HUES6 (cell line): ENCODE results near the gene WWOX.

Experiments
- H3K27ac ChIP-seq: 2 replicates; pipeline ENCODE4 v1.7.0; 2013; ENCODE audit warnings: low read depth, mild to moderate bottlenecking, low read length, inconsistent platforms
- H3K27me3 ChIP-seq: 2 replicates; pipeline ENCODE4 v1.6.1; 2013; ENCODE audit warnings: low read length; ENCODE audit not compliant: control insufficient read depth, insufficient read depth
- H3K36me3 ChIP-seq: 2 replicates; pipeline ENCODE4 v1.6.1; 2013; ENCODE audit warnings: low read length; ENCODE audit not compliant: control insufficient read depth, insufficient read depth
- H3K4me1 ChIP-seq: 2 replicates; pipeline ENCODE4 v1.6.1; 2013; ENCODE audit warnings: low read length; ENCODE audit not compliant: control insufficient read depth, insufficient read depth
- H3K4me3 ChIP-seq: 2 replicates; pipeline ENCODE4 v1.5.1; 2013; ENCODE audit warnings: low read depth, low read length
- H3K9ac ChIP-seq: one replicate; pipeline ENCODE4 v1.6.1; 2013; ENCODE audit warnings: mild to moderate bottlenecking, low read length
- H3K9me3 ChIP-seq: 2 replicates; pipeline ENCODE4 v1.6.1; 2013; ENCODE audit warnings: low read depth, low read length; ENCODE audit not compliant: control insufficient read depth, insufficient read depth

WWOX gene

DNA sequence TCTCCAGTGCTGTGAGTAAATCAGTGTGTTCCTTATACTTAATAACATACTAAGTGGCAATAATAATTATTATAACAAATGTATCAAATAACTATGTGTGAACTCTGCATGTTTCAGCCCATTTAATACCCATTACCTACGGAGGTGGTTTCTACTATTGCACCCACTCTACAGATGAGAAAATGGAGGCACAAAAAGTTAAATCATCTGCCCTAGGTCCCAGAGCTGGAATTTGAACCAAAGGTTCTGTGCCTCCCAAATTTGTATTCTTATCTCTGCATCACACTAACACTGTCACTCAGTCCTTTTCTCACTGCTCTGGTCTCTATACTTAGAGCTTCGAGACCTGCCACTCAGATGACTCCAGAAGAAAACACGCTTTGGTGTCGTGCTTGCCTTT is 1084.1 kb downstream of the WWOX start:
- peaks cover 3% of the 10 kb centered on the region; the same call in 1 of the 2 replicates for H3K9me3 ChIP-seq
- H3K9ac ChIP-seq, result no peak overlapping the region
- H3K27me3 ChIP-seq, result no peaks in the 10 kb centered on the region
- no peaks in the 10 kb centered on the region for H3K36me3 ChIP-seq
- H3K27ac ChIP-seq, result no peak overlapping the region
- H3K4me1 ChIP-seq, result peaks cover 9% of the 10 kb centered on the region
- no peak overlapping the region for H3K4me3 ChIP-seq

DNA sequence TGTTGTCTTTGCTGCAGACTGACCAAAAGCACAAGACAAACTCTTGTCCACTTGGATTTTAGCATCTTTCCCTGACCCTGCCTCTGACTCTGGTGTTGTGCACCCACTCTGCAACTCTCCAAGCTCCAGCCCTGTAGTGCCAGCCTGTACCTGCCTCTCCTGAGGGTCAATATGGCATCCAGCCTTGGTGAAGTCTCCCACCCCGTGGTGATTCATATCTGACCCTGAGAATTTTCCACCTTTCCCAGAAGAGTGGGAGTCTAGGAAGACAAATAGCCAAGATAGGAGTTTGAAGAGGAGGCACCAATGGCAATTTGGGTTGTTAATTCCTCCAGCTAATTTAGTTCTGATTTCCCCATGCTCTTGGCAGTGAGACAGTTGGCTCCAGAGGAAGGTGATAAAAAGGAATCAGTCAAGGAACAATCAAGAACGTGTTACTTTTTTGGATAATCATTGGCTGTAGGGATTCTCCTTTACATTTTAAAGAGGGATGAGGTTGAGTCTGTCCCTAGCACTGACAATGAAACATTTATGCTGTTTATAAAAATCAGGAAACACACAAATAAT is 1085.1 kb downstream of the WWOX start:
- H3K27ac ChIP-seq, result no peak overlapping the region
- no peak overlapping the region for H3K4me3 ChIP-seq
- no peaks in the 10 kb centered on the region for H3K9me3 ChIP-seq
- H3K9ac ChIP-seq, result no peak overlapping the region
- peaks cover 11% of the 10 kb centered on the region for H3K4me1 ChIP-seq
- H3K36me3 ChIP-seq, result no peaks in the 10 kb centered on the region
- H3K27me3 ChIP-seq, result no peaks in the 10 kb centered on the region

DNA sequence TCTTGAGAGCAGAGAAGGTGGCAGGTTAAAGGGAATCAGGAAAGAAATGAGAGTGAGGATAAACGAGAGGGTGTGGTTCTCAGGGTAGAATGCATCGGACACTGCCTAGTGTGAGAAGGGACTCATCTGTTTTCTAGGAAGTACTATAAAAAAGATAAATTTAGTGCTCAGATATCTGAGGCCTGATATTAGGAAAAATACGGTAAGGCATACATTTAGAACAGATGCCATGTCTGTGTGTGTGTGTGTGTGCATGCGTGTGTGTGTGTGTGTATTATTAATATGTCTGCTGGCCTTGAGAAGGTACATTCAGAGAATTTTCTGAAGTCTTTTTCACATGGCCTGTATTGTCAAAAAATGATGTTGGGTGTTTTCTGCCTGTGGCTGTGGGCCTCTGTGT is 1086.3 kb downstream of the WWOX start:
- Histone ChIP-seq H3K4me1 (peaks cover 11% of the 10 kb centered on the region), H3K9me3 (no peaks in the 10 kb centered on the region), H3K27me3 (no peaks in the 10 kb centered on the region), H3K4me3 (no peak overlapping the region), H3K27ac (no peak overlapping the region), H3K9ac (no peak overlapping the region), H3K36me3 (no peaks in the 10 kb centered on the region)

DNA sequence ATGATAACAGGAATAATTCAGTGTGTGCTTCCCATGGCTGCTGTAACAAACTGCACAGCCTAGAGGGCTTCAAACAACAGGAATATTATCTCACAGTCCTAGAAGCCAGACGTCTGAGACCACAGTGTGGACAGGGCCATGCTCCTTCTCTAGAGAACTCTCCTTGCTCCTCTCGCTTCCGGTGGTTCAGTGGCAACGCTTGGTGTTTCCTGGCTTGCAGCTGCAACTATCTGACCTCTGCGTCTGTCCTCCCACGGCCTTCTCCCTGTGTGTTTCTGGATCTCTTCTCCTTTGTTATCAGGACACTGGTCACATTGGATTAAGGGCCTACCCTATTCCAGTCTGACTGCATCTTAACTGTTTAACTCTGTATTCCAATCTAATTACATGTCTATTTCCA is 1086.7 kb downstream of the WWOX start:
- Histone ChIP-seq H3K36me3 (no peaks in the 10 kb centered on the region), H3K9ac (no peak overlapping the region), H3K27me3 (no peaks in the 10 kb centered on the region), H3K4me1 (peaks cover 11% of the 10 kb centered on the region), H3K4me3 (no peak overlapping the region), H3K27ac (no peak overlapping the region), H3K9me3 (no peaks in the 10 kb centered on the region)

DNA sequence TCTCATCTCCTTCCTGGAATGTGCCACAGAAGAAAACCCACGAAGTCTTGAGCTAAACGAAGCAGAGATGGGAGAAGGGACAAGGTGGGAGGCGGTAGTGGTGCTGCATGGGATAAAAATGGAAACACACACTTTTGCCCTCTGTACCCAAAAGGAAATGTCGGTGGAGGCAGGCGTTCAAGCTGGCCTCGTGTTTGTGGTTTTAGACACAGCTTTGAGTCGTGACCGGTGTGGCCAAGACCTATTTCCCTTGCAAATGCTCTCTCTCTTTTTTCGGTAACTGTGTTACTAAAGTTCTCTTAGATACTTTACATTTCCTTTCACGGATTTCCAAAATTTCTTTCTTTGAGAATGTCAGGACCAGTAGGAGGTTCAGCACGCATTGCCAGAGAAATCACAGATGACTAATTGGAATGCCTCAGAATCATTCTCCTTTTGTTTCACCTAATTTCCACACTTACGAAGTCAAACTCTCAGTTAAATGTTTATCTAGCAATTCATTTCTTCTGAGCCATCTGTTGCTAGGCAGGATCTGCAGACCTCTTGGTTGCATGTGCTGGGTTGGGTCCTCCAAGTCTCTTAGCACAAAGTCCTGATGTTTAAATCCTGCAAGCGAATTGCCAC is 1088.8 kb downstream of the WWOX start:
- H3K27ac ChIP-seq, result no peak overlapping the region
- peaks cover 11% of the 10 kb centered on the region for H3K4me1 ChIP-seq
- H3K27me3 ChIP-seq, result no peaks in the 10 kb centered on the region
- H3K36me3 ChIP-seq, result no peaks in the 10 kb centered on the region
- no peak overlapping the region for H3K9ac ChIP-seq
- no peaks in the 10 kb centered on the region for H3K9me3 ChIP-seq
- H3K4me3 ChIP-seq, result no peak overlapping the region

DNA sequence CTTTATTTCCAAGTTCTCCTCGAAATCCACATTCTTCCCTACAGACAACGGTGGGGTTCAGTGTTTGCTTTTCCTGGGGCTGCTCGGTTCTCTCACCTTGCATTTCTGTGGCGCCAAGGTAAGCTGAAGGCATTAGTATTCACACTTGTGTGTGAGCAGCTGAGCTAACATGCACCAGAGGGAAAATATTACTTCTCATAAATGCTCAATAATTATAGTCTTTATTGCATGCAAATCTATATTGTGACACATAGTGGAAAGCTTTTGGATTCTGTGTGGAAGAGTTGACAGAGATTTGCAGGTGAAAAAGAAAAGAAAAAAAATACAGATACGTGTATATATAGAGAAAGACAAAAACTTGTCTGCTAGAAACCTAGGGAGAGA is 1089.3 kb downstream of the WWOX start:
- no peak overlapping the region for H3K9ac ChIP-seq
- no peaks in the 10 kb centered on the region for H3K27me3 ChIP-seq
- H3K4me1 ChIP-seq, result peaks cover 11% of the 10 kb centered on the region
- no peaks in the 10 kb centered on the region for H3K9me3 ChIP-seq
- no peaks in the 10 kb centered on the region for H3K36me3 ChIP-seq
- no peak overlapping the region for H3K4me3 ChIP-seq
- no peak overlapping the region for H3K27ac ChIP-seq

DNA sequence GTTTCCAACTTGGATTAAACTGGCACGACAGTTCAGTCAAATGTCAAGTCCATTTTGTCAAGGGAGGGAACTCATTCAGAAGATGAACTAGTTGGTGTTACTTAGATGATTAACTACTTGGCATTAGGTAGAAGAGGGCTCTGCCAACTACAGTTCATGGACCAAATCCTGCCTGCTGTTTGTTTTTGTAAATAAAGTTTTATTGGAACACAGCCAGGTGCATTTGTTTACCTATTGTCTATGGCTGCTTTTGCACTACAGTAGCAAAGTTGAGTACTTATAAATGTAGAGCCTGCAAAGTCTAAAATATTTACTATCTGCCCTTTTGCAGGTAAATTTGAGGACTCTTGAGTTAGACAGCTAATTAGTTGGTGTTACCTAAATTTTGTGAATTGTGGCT is 1091.1 kb downstream of the WWOX start:
- Histone ChIP-seq H3K27me3 (no peaks in the 10 kb centered on the region), H3K9me3 (no peaks in the 10 kb centered on the region), H3K4me3 (no peak overlapping the region), H3K9ac (no peak overlapping the region), H3K4me1 (peaks cover 15% of the 10 kb centered on the region), H3K36me3 (no peaks in the 10 kb centered on the region), H3K27ac (no peak overlapping the region)

DNA sequence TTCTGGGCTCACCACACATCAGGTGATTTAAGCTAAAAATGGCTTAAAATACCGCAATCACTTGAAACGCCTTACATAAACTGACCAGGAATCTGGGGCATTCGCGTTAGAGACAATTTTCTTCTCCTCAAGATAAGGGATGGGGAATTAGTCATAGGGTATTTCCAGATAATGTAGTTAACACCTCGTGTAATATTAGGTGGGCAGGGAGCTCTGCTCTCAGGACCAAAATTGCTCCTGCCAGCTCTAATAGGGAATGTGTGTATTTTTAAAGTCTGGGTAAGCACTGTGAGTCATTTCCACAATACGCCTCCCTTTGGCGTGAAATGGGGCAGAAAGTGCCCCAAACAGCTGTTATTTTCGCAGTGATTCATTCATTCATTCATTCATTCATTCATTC is 1092.5 kb downstream of the WWOX start:
- Histone ChIP-seq H3K27ac (no peak overlapping the region), H3K27me3 (no peaks in the 10 kb centered on the region), H3K9ac (no peak overlapping the region), H3K36me3 (no peaks in the 10 kb centered on the region), H3K4me3 (no peak overlapping the region), H3K9me3 (no peaks in the 10 kb centered on the region), H3K4me1 (peaks cover 15% of the 10 kb centered on the region)

DNA sequence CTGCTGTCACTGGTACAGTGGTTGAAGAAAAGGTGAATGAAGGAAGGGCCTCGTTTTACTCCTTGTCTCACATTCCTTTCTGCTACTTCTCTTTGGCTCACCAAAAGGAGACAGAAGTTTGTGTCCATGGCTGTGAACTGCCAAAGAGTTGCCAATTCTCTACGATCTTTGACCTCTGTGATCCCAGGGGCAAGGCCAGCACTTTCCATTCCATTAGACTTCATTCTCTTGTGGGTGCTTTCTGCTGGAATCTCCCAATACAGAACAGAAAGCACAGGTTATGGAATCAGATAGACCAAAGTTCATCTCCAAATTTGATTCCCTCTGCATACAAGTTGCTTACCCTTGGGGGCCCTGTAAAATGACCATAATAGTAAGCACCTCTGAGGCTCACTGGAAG is 1093.5 kb downstream of the WWOX start:
- Histone ChIP-seq H3K9ac (no peak overlapping the region), H3K4me3 (no peak overlapping the region), H3K9me3 (no peaks in the 10 kb centered on the region), H3K27ac (no peak overlapping the region), H3K27me3 (no peaks in the 10 kb centered on the region), H3K4me1 (peaks cover 13% of the 10 kb centered on the region), H3K36me3 (no peaks in the 10 kb centered on the region)

DNA sequence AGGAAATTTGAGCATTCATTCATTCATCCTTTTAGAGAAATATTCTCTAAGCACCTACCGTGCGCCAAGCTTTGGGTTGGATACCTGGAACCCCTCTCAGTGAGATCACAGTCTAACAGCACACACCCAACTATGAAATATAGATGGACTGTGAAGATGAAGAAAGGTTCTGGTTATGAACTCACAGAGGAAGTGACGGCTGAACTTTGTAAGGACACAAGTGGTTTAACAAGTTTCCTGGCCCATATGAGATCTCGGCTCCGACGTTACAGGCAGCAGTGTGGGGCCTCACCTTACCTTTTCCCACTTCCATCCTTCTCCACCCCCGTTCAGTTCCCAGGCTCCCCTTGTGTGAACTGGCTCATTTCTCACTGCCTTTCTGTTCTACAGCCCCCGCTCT is 1094.8 kb downstream of the WWOX start:
- H3K9ac ChIP-seq, result no peak overlapping the region
- H3K27ac ChIP-seq, result no peak overlapping the region
- no peaks in the 10 kb centered on the region for H3K27me3 ChIP-seq
- no peaks in the 10 kb centered on the region for H3K36me3 ChIP-seq
- H3K4me1 ChIP-seq, result 0 out of 2 replicates have a peak, but pooled peaks cover 4% of the 10 kb centered on the region
- H3K4me3 ChIP-seq, result no peak overlapping the region
- no peaks in the 10 kb centered on the region for H3K9me3 ChIP-seq

DNA sequence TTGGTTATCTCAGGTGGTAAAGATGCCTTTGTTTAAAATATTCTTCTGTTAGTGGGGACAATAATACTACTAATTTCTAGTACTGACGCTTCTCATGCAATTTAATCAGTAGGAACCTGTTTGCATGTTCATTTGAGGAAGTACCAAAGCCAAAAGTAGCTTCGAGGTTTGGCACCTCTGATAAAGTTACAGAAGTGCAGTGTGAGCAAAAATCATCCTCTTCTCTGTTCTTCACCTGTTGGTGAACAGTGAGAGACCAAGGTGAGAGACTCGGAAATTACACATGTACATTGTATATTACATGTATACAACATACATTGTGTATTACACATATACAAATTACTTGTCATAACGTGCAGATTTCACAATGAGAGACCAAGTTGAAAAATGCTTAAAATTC is 1096.5 kb downstream of the WWOX start:
- Histone ChIP-seq H3K4me1 (0 out of 2 replicates have a peak, but pooled peaks cover 4% of the 10 kb centered on the region), H3K27me3 (no peaks in the 10 kb centered on the region), H3K27ac (no peak overlapping the region), H3K36me3 (no peaks in the 10 kb centered on the region), H3K4me3 (no peak overlapping the region), H3K9ac (no peak overlapping the region), H3K9me3 (no peaks in the 10 kb centered on the region)
